ENCODE measurements around the gene FGB. TPM values are rescaled to one million over a fixed set of nuclear protein-coding genes. Genes with fewer than 3 reads are reported as not detected.

FGB gene
- polyA plus RNA-seq (ENCODE audit: insufficient read length in 3 of 3): 100 to 1,000 TPM in 2 of 3 donors, 10 to 100 TPM in 1; 10.6 to 190 (median 141) TPM

- no peak for DNase-seq (ENCODE audit: low read depth in 3 of 3, low spot score in 2 of 3)
These were observed at the start of gene FGB for GRCh38 chr4:154562697-154563254. TSS of gene FGB (plus strand) at chr4:154563011. CDS start at chr4:154563019, 8 bp downstream.

- no peak for DNase-seq (ENCODE audit: low read depth in 3 of 3, low spot score in 2 of 3)
These were observed 46.3 kb upstream of the FGB start for GRCh38 chr4:154516318-154517029.

GRCh38 chr4:154517591-154517990 lies 45.2 kb upstream of the FGB start:
- no peak for DNase-seq (ENCODE audit: low read depth in 3 of 3, low spot score in 2 of 3)

GRCh38 chr4:154519214-154519613 lies 43.6 kb upstream of the FGB start:
- no peak for DNase-seq (ENCODE audit: low read depth in 3 of 3, low spot score in 2 of 3)

GRCh38 chr4:154521607-154522006 lies 41.2 kb upstream of the FGB start:
- no peak for DNase-seq (ENCODE audit: low read depth in 3 of 3, low spot score in 2 of 3)

- no peak for DNase-seq (ENCODE audit: low read depth in 3 of 3, low spot score in 2 of 3)
These were observed 36.7 kb upstream of the FGB start for GRCh38 chr4:154526151-154526550.

GRCh38 chr4:154527308-154527707 lies 35.5 kb upstream of the FGB start:
- DNase-seq (ENCODE audit: low read depth in 3 of 3, low spot score in 2 of 3): no peak

GRCh38 chr4:154528869-154529268 lies 33.9 kb upstream of the FGB start:
- DNase-seq (ENCODE audit: low read depth in 3 of 3, low spot score in 2 of 3): no peak

- no peak for DNase-seq (ENCODE audit: low read depth in 3 of 3, low spot score in 2 of 3)
These were observed 32.9 kb upstream of the FGB start for GRCh38 chr4:154529728-154530519.

GRCh38 chr4:154534296-154534695 lies 28.5 kb upstream of the FGB start:
- DNase-seq (ENCODE audit: low read depth in 3 of 3, low spot score in 2 of 3): no peak

GRCh38 chr4:154542271-154542879 lies 20.4 kb upstream of the FGB start:
- DNase-seq (ENCODE audit: low read depth in 3 of 3, low spot score in 2 of 3): no peak

- no peak for DNase-seq (ENCODE audit: low read depth in 3 of 3, low spot score in 2 of 3)
These were observed 17.1 kb upstream of the FGB start for GRCh38 chr4:154545689-154546088.

- peak; percentile 91 to 96 (median 95) for DNase-seq (ENCODE audit: low read depth in 3 of 3, low spot score in 2 of 3)
These were observed 12.7 kb upstream of the FGB start, which contains the start of gene PLRG1 for GRCh38 chr4:154549894-154550790. TSS of gene PLRG1 (minus strand) at chr4:154550400. CDS start at chr4:154550308, 92 bp downstream.

GRCh38 chr4:154551872-154552686 lies 10.7 kb upstream of the FGB start:
- DNase-seq (ENCODE audit: low read depth in 3 of 3, low spot score in 2 of 3): peak in 2 of 3 donors; percentile 45 to 61

GRCh38 chr4:154559141-154559493 lies 3.7 kb upstream of the FGB start:
- no peak for DNase-seq (ENCODE audit: low read depth in 3 of 3, low spot score in 2 of 3)

GRCh38 chr4:154559494-154560418 lies 3.1 kb upstream of the FGB start:
- no peak for DNase-seq (ENCODE audit: low read depth in 3 of 3, low spot score in 2 of 3)

- DNase-seq (ENCODE audit: low read depth in 3 of 3, low spot score in 2 of 3): no peak
These were observed 2.4 kb upstream of the FGB start for GRCh38 chr4:154560419-154560801.

GRCh38 chr4:154560824-154561231 lies 2.0 kb upstream of the FGB start:
- DNase-seq (ENCODE audit: low read depth in 3 of 3, low spot score in 2 of 3): no peak
